Keratinocyte (primary cell): Measurements from ENCODE around the gene CSH2. TPM values are rescaled to one million over a fixed set of nuclear protein-coding genes. Genes with fewer than 3 reads are reported as not detected.

ENCODE experiments used
- DNase-seq: peaks from one replicate; pipeline ENCODE4 v3.0.0-alpha.2; 2011; ENCODE audit warnings: low read depth, missing footprints, low spot score
- FAIRE-seq: peaks from 2 replicates; lab custom pipeline; 2011; peaks lifted over from hg19 to GRCh38; lab: Jason Lieb, UNC
- H2AFZ ChIP-seq: 2 replicates; pipeline ENCODE4 v1.6.0; 2012; ENCODE audit warnings: low read length, control low read depth, inconsistent platforms; ENCODE audit not compliant: control insufficient read depth
- H3K27ac ChIP-seq: 2 replicates; pipeline ENCODE4 v1.5.1; 2011; ENCODE audit warnings: low read length; ENCODE audit not compliant: control insufficient read depth, insufficient read depth
- H3K27me3 ChIP-seq: 3 replicates; pipeline ENCODE4 v1.6.0; 2011; ENCODE audit warnings: low read length; ENCODE audit not compliant: control insufficient read depth, insufficient read depth; ENCODE audit errors: extremely low read depth
- H3K36me3 ChIP-seq, 2 experiments: 2 replicates in 1 of 2; 3 replicates in 1 of 2; pipeline ENCODE4 v1.5.1; 2011; ENCODE audit warnings: low read length in 2 of 2, mild to moderate bottlenecking in 1 of 2; ENCODE audit not compliant: control insufficient read depth in 2 of 2, insufficient read depth in 2 of 2; ENCODE audit errors: extremely low read depth in 1 of 2
- H3K4me1 ChIP-seq: 3 replicates; pipeline ENCODE4 v1.5.1; 2011; ENCODE audit warnings: low read length; ENCODE audit not compliant: control insufficient read depth, insufficient read depth; ENCODE audit errors: extremely low read depth
- H3K4me2 ChIP-seq: 3 replicates; pipeline ENCODE4 v1.6.0; 2011; ENCODE audit warnings: low read depth, low read length; ENCODE audit not compliant: control insufficient read depth, insufficient read depth; ENCODE audit errors: extremely low read depth
- H3K4me3 ChIP-seq, 3 experiments: fragments of 200-600 bp in 1 of 3; sonication (generic) in 1 of 3; 2 replicates in 2 of 3; 3 replicates in 1 of 3; pipeline ENCODE4 v1.5.1; 2011 to 2016; ENCODE audit warnings: low read length in 3 of 3, mild to moderate bottlenecking in 3 of 3, control low read depth in 2 of 3, inconsistent platforms in 1 of 3, low read depth in 1 of 3, mixed read lengths in 1 of 3, mixed run types in 1 of 3, moderate library complexity in 1 of 3; ENCODE audit not compliant: control insufficient read depth in 2 of 3, insufficient read depth in 2 of 3; ENCODE audit errors: extremely low read depth in 1 of 3
- H3K79me2 ChIP-seq: 2 replicates; pipeline ENCODE4 v1.6.0; 2012; ENCODE audit warnings: low read length; ENCODE audit not compliant: control insufficient read depth, insufficient read depth
- H3K9ac ChIP-seq: 3 replicates; pipeline ENCODE4 v1.6.0; 2011; ENCODE audit warnings: low read length; ENCODE audit not compliant: control insufficient read depth, insufficient read depth; ENCODE audit errors: extremely low read depth
- H3K9me1 ChIP-seq: 3 replicates; pipeline ENCODE4 v1.6.0; 2011; ENCODE audit warnings: low read length; ENCODE audit not compliant: control insufficient read depth, insufficient read depth; ENCODE audit errors: extremely low read depth
- H3K9me3 ChIP-seq: 2 replicates; pipeline ENCODE4 v1.5.1; 2012; ENCODE audit warnings: low read depth, low read length; ENCODE audit not compliant: control insufficient read depth
- H4K20me1 ChIP-seq: 3 replicates; pipeline ENCODE4 v1.6.0; 2011; ENCODE audit warnings: low read length; ENCODE audit not compliant: control insufficient read depth, insufficient read depth; ENCODE audit errors: extremely low read depth
- CTCF ChIP-seq, 3 experiments: IDR thresholded peaks in 1 of 3; conservative IDR thresholded peaks in 1 of 3; optimal IDR thresholded peaks in 1 of 3; 2 replicates in 2 of 3; 3 replicates in 1 of 3; pipeline versions ENCODE3 to v1.5.1; 2011; ENCODE audit warnings: low read length in 3 of 3, mild to moderate bottlenecking in 3 of 3, moderate library complexity in 2 of 3, control low read depth in 1 of 3, inconsistent platforms in 1 of 3; ENCODE audit not compliant: insufficient read depth in 2 of 3; ENCODE audit errors: extremely low read depth in 1 of 3
- EZH2 ChIP-seq: IDR thresholded peaks from one replicate; pipeline ENCODE4 v1.6.1; 2012; ENCODE audit warnings: inconsistent platforms, mild to moderate bottlenecking, low read length, moderate library complexity
- dilution Hi-C: fragments of 300-500 bp; cut with MboI; formaldehyde crosslinking; loops from one replicate; pipeline ENCODE4 v1.7.0; 2020; ENCODE audit warnings: low sequenced_read_pairs; ENCODE audit not compliant: extremely low pct_ligation_motif_present
- polyA plus RNA-seq, 5 experiments: library from polyadenylated mRNA; depleted of rRNA in 3 of 5; stranded (reverse) in 3 of 5; stranded (forward) in 1 of 5; unstranded in 1 of 5; fragments of >200 nt; gene quantifications; 1 replicate in 1 of 5; 2 replicates in 3 of 5; 3 replicates in 1 of 5; pipeline versions ENCODE4 v1.2.1 to v1.2.3, GENCODE V29; 2011 to 2012; ENCODE audit warnings: missing spikeins in 2 of 5, low read depth in 1 of 5, low replicate concordance in 1 of 5

The CSH2 gene
- polyA plus RNA-seq, 1 donor (not counting 4 experiments of a cell fraction or from before 2014, with no cell fraction given): not detected

- Histone ChIP-seq H3K79me2 (no peaks in the 10 kb centered on the region), H3K9me1 (no peaks in the 10 kb centered on the region), H3K27me3 (peaks cover 9% of the 10 kb centered on the region), H4K20me1 (no peaks in the 10 kb centered on the region), H3K4me1 (no peaks in the 10 kb centered on the region), H2AFZ (no peak overlapping the region), H3K4me2 (no peak overlapping the region), H3K9ac (no peak overlapping the region), H3K4me3 (no peak overlapping the region), H3K9me3 (no peaks in the 10 kb centered on the region), H3K27ac (no peak overlapping the region), H3K36me3 (no peaks in the 10 kb centered on the region)
- dilution Hi-C loops: no loop called here
- no peak for FAIRE-seq
- DNase-seq: no peak
- TF ChIP-seq EZH2 (no peak), CTCF (optimal IDR thresholded peaks at IDR 0.05 in 1 of 3, IDR thresholded peaks at IDR 0.05 in 1 of 3, conservative IDR thresholded peaks at IDR 0.05 in 1 of 3; ENCODE audit: extremely low read depth in 1 of 3, insufficient read depth in 2 of 3, low read length in 3 of 3) (no peak)
Measured at GRCh38 chr17:63853260-63853659, 20.2 kb downstream of the CSH2 start.

GRCh38 chr17:63850401-63850800 is 23.1 kb downstream of the CSH2 start:
- TF ChIP-seq EZH2: no peak
- no peaks in the 10 kb centered on the region for H3K9me3 ChIP-seq
- no peak overlapping the region for H3K4me3 ChIP-seq
- dilution Hi-C loops: no loop called here
- FAIRE-seq: no peak
- H3K27me3 ChIP-seq: peaks cover 9% of the 10 kb centered on the region
- H2AFZ ChIP-seq: no peak overlapping the region
- no peaks in the 10 kb centered on the region for H3K79me2 ChIP-seq
- no peak overlapping the region for H3K27ac ChIP-seq
- no peaks in the 10 kb centered on the region for H4K20me1 ChIP-seq
- no peak overlapping the region for H3K9ac ChIP-seq
- H3K4me1 ChIP-seq: no peaks in the 10 kb centered on the region
- no peaks in the 10 kb centered on the region for H3K9me1 ChIP-seq
- no peak overlapping the region for H3K4me2 ChIP-seq
- DNase-seq: no peak
- H3K36me3 ChIP-seq: no peaks in the 10 kb centered on the region
